Measurements from ENCODE around the gene THRB.
A peak's percentile ranks its signal among the peaks of the same experiment; 100 is the strongest.

The THRB gene

GRCh38 chr3:24164967-24165602 lies 329.6 kb downstream of the THRB start:
- no peak for DNase-seq

DNA sequence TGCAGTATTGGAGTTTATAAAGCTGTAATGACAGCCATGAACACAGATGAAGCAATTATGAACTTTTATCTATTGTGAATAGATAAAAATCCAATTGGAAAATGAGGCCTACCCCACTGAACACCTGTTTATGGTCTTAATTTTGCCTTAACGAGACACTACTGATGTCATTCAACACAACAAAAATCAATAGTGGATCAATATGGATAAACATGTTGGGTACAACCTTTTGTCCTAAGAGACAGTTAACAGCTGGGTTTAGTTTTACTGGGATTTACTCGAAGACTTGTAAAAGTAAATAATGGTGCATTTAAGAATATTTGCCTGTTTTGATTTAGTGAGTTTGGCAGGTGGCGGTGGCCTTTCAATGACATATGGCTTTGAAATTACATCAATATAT lies 331.7 kb downstream of the THRB start:
- no peak for DNase-seq

DNA sequence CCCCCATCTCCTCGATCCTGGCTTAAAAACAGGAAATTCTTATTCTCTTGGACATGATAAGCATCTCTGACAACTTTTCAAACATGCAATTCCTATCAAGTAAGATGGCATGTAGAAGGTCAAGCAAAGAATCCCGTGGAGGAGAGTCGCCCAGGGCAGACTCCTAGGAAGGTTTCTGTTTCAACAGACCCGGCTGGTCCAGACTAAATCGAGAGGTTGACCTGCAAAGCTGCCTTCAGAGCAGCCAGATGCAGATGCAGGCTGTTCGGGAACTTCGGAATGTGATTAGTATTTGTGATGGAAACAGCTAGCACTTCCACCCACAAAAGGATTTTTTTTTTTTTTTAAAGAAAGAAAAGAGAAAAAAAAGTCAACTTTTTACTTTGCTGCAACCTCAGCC lies 332.8 kb downstream of the THRB start:
- DNase-seq, result no peak

- DNase-seq, result no peak
These were observed 334.1 kb downstream of the THRB start for GRCh38 chr3:24160424-24161095.

DNA sequence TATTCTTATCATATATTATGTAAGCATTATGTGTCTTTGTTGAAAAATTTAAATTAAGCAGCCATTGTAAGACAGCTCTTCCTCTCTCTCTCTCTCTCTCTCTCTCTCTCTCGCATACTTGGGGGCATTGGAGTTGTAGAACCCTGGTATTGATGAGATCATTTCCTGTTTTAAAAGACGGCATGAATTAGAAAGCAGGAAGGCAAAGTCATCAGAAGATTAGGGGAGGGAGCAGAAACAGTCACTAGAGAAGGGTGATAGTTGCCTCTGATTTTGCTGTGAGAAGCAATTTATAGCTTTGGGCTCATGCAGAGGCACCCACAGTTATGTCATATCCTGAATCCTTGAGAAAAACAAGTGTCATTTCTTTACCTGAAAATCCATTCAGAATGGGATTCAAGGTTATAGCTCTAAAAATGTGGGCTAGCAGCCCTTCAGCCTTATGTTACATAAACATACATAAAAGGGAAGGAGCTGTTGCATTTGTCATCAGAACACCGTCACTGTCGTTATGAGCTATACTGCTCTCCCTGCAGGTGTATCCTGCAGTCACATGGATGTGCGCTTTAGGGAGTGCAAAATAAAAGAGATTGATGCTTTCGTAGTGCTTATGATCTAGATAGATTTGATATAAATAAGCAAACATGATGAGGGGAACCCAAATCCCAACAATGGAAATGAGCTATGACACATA lies 335.7 kb downstream of the THRB start:
- no peak for DNase-seq

DNA sequence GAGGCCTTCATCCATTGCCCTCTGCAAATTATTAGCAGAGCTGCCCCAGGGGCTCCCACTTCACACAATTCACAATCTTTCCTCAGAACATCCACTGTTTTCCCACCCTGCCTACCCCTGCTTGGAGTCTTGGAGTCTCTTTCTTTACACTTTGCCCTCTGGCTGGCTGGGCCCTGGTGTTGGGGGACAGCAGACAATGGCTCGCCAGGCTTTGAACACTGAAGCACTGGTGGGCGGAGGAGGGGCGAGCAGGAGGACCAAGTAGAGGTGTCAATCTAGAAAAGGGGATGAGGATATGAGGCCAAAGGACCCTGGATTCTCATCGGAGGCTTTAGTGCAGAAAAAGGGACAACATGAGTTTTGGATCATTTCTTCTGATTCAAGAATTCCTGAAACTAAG lies 337.5 kb downstream of the THRB start:
- no peak for DNase-seq

DNA sequence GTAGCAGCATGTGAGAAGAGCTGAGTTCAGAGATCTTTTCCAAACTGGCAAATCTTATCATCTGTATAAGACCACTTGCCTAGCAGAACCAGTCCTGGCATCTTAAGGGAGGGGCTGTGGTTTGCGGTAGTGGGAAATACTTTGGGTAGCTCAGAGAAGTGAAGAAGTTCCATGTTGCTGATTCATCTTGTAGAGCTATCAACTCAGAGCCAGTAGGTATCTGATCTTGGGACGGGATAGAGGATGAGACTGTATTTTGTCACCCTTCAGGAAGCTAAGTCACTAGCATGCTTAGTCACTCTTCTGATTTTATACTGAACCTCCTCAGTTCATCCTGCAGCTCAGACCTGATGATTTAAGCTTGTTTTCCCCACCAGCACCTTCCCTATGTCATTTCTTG lies 338.2 kb downstream of the THRB start:
- DNase-seq, result no peak

DNA sequence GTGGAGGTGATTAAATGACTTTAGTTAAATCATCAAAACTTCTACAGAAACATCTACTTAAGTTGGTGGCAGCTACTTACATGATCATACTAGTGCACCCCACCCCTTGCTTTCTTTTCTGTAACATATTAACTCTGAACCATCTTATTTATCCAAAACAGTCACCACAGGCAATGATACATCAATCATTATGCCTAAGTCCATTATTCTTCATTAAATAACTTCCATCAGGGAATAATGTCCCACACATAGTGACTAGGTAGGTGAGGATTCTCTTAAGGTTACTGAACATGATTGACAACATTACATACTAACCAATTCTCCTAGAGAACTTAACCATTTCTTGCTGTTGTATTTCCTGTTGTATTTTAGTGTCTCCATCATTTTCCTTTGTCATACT lies 339.4 kb downstream of the THRB start:
- no peak for DNase-seq

DNA sequence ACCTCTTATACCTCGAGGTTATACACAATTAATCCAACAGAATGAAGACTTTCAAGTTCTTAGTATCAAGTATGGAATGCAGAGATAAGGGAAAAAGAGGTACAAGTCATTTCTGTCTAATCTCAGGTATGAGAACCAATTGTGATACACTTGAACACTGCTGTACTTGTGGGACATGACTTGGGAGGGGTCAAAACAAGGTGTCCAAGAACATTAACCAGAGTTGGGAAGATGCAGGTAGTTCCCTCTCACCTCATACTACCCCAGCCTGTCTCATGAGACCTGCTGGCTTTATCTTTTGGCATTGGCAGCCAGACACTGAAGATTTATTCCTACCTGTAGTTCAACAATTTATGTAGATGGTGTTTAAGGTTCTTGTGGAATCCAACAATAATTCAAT lies 339.9 kb downstream of the THRB start:
- DNase-seq, result no peak

DNA sequence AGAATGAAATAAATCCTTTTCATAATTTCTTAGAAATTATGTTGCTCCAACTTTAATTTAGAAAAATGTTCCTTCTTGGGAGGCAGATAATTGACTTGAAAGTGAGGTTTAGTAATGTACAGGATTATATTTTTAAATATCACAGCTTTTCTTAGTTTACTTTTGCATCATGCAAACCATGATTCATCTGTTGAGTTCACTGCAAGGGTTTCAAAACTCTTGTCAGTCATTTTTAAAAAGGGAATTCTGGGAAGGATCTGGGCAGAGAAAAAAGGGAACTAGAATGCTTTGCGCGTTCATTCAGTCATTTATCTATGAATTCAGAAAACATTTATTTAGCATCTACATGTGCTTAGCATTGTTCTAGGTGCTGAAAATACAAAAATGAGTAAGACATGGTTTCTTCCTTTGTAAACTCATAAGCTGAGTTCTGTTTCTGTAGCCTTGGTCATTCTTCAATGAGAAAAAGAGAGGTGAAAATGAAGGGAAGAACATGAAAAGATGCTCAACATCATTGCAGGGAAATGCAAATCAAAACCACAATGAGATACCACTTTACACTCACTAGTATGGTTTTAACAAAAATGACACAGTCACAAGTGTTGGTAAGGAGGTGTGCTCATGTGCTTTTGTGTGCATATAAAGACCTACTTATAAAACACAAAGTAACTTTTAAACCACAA lies 340.5 kb downstream of the THRB start:
- no peak for DNase-seq

GRCh38 chr3:24151594-24151993 lies 343.1 kb downstream of the THRB start:
- no peak for DNase-seq

DNA sequence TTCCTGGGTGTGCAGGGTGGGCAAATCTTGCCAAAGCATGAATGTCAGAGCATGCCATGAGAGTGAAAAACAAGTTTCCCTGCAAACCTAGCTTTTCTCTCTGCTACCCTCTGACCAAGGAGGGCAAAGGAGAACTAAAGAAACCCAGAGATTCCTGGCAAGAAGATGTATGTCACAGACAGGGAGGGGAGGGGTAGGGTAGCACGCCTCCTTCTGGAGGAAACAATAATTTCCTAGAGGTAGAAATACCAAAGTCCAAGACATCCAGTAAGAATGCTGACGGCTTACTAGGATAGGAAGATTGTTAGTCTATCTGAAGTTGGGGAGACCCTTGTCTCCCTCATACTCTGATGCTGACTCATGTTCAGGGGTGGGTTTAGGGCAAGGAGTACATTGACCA lies 345.6 kb downstream of the THRB start:
- DNase-seq, result no peak

GRCh38 chr3:24145981-24146822 lies 348.4 kb downstream of the THRB start:
- DNase-seq, result no peak

- no peak for DNase-seq
These were observed 349.2 kb downstream of the THRB start for GRCh38 chr3:24145481-24145880.

DNA sequence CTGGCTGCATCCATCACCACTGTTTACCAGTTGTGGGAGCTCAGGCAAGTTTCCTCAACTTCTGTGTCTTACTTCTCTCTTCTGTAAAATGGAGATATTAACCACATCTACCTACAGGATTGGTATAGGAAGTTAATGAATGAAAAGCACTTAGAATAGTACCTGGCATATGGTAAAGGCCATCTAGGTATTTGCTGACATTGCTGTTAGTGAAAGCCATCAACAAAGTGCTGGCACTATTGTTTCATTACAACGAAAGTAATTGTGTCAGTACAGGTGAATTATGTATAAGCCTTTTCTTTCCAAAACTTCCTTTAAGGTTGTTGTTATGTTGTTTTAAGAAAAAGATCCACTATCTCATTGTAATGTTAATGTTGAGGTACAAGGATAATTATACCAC lies 352.5 kb downstream of the THRB start:
- DNase-seq, result no peak

- no peak for DNase-seq
These were observed 353.1 kb downstream of the THRB start for GRCh38 chr3:24141548-24141947.

DNA sequence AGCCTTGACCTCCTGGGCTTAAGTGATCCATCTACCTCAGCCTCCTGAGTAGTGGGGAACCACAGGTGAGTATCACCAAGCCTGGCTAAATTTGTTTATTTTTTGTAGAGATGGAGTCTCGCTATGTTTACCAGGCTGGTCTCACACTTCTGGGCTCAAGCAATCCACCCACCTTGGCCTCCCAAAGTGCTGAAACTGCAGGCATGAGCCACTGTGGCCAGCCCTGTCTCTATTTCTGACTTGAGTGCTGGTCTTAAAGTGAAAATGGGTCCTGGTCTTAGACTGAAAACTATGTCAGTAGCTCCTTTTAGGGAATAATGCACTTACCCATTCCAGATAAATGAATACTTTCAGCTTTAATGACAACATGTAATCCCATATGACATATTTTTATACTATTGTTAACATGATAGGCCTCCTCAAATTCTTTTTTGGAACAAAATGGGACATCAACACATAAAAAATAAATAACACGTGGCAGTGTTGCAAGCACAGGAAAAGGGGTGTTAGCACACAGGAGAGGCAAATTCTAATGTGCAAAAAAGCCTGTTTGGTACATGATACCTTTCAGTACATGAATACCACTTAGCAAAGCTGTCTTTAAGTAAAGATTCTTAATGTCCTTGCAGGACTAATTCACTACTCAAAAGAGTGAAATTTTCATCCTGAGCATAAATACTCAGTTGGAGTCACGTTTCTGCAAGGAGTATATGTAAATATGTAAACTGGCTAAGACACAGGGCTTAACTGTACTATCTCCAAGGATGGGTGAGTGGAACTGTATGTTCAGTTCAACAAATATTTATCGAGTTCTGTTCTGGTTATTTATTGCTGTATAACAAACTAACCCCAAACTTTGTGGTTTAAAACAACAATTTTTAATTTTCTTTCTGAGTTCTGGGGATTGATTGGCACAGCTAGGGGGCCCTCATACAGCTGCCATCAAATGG lies 354.9 kb downstream of the THRB start:
- no peak for DNase-seq

- DNase-seq, result no peak
These were observed 355.8 kb downstream of the THRB start for GRCh38 chr3:24138876-24139256.

DNA sequence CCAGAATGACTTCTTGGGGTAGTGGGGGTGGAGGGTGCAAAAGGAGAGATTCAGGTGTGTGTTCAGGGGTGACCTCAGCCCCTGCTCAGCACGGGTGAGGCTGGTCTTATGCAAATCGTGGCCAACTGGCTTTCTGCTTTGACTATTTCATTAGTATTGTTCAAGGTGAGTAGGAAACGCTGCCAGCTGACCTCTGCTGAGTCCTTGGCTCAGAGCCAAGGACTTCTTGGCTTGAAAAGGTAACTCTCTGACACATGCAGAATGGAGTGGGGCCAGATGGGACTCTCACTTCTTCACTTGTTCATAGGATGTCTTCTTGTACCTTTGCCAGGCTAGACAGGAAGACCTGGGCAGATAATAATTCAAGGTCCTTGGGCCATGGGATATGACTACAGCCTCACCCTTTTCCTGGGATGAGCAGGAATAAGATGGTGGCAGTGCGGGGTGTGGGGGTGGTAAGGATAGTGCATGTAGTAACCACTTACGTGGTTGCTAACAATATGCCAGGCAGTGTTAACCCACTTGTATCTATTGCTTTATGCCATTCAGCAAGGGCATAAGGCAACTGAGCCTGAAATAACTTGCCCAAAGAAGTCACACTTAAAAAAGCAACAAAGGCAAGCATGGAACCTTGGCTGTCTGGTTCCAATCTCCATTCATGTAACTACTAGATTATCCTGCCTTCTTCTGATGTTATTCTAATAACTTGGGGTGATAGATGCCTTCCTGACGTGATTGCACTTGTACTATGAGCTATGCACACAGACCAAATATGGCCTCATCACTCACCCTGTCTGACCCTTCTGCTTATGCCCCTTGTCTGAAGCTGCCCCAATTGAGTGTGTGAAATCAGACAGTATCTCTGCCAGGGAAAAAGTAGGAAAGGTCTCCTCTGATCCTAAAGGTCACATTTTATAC lies 356.4 kb downstream of the THRB start:
- peak; percentile 1 for DNase-seq

DNA sequence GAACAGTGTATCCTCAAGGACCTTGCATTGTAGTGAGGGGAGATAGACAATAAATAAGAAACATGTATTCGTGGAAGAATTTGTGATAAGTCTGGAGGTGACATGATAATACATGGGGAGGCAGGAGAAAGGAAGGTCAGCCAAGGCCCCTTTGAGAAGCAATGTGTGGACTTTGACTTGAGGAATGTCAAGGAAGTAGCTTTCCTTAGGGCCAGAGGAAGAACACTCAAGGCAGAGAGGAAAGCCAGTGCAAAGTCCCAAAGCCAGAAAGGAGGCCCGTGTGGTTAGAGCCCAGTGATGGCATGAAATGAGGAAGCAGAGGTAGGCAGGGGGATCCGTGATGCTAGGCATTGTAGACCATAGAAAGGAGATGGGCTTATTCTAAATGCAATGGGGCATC lies 357.3 kb downstream of the THRB start:
- DNase-seq, result no peak
